SK-N-SH treated with all-trans-retinoic acid at 6 μM for 48 hours (cell line): ENCODE data around the gene PBX1.

ENCODE experiments used
- GLIS3 ChIP-seq: fragments of 250-450 bp; sonication (Bioruptor Pico); IDR thresholded peaks from 2 replicates; pipeline ENCODE4 v1.5.0; 2020; ENCODE audit warnings: mild to moderate bottlenecking, moderate library complexity
- ISL1 ChIP-seq: fragments of 250-450 bp; sonication (Bioruptor Pico); IDR thresholded peaks from 2 replicates; pipeline ENCODE4 v2.1.2; 2022; ENCODE audit warnings: mild to moderate bottlenecking, moderate library complexity
- OSR1 ChIP-seq: fragments of 250-450 bp; sonication (Bioruptor Pico); IDR thresholded peaks from 2 replicates; pipeline ENCODE4 v1.8.0; 2022; ENCODE audit warnings: moderate library complexity, mild to moderate bottlenecking, inconsistent platforms
- PATZ1 ChIP-seq: fragments of 250-450 bp; sonication (Bioruptor Pico); IDR thresholded peaks from 2 replicates; pipeline ENCODE4 v1.8.0; 2020; ENCODE audit warnings: mild to moderate bottlenecking, moderate library complexity, borderline replicate concordance
- ZC3H10 ChIP-seq: fragments of 250-450 bp; sonication (Bioruptor Pico); IDR thresholded peaks from 2 replicates; pipeline ENCODE4 v1.5.1; 2021; ENCODE audit warnings: mild to moderate bottlenecking, moderate library complexity
- ZFP3 ChIP-seq: fragments of 250-450 bp; sonication (Bioruptor Pico); IDR thresholded peaks from 2 replicates; pipeline ENCODE4 v1.5.0; 2020; ENCODE audit warnings: mild to moderate bottlenecking, moderate library complexity
- ZNF70 ChIP-seq: fragments of 450-650 bp; formaldehyde crosslinking; IDR thresholded peaks from 2 replicates; pipeline ENCODE4 v1.5.0; 2020; ENCODE audit warnings: mild to moderate bottlenecking, moderate library complexity
- TF ChIP-seq, protein P1 (sequence below): fragments of 250-450 bp; sonication (Bioruptor Pico); IDR thresholded peaks from 2 replicates; pipeline ENCODE4 v1.5.1; 2021; ENCODE audit warnings: mild to moderate bottlenecking, moderate library complexity

DNA sequence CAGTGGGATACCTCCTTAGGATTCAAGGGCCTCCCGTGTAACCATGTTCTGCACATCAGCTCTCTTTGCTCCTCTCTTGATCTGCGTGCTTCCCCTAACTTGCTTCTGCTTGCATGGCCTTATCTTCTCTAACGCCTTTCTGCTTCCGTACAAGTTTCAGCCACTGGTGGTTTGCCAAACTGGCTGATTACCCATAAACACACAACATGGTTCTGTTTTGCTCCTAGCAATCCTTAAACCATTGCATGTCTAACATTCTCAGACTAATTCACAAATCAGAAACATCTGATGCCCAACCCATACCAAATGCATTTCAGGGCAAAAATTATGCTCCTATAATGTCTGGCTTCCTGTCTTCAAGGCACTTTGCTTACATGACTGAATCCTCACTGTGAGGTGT, 166.4 kb downstream of the PBX1 start:
- no peak for TF ChIP-seq ZFP3 (CRISPR knock-in tag)
- TF ChIP-seq ISL1 (CRISPR knock-in tag) = no peak
- TF ChIP-seq OSR1 = no peak
- TF ChIP-seq PATZ1 (CRISPR knock-in tag) = no peak
- no peak for TF ChIP-seq ZNF70 (CRISPR knock-in tag)
- TF ChIP-seq ZC3H10 (CRISPR knock-in tag) = no peak
- TF ChIP-seq, protein P1, sequence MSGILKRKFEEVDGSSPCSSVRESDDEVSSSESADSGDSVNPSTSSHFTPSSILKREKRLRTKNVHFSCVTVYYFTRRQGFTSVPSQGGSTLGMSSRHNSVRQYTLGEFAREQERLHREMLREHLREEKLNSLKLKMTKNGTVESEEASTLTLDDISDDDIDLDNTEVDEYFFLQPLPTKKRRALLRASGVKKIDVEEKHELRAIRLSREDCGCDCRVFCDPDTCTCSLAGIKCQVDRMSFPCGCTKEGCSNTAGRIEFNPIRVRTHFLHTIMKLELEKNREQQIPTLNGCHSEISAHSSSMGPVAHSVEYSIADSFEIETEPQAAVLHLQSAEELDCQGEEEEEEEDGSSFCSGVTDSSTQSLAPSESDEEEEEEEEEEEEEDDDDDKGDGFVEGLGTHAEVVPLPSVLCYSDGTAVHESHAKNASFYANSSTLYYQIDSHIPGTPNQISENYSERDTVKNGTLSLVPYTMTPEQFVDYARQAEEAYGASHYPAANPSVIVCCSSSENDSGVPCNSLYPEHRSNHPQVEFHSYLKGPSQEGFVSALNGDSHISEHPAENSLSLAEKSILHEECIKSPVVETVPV (CRISPR knock-in tag) = no peak
- no peak for TF ChIP-seq GLIS3 (CRISPR knock-in tag)
